Fibroblast of the aortic adventitia (primary cell): ENCODE results near the gene USH1G. TPM values are rescaled to one million over a fixed set of nuclear protein-coding genes. Genes with fewer than 3 reads are reported as not detected.

Source experiments
- DNase-seq: peaks from one replicate; pipeline ENCODE4 v3.0.0-alpha.2; 2010; ENCODE audit warnings: low read depth
- H3K4me3 ChIP-seq: 2 replicates; pipeline ENCODE4 v1.5.1; 2011; ENCODE audit warnings: low read depth, mild to moderate bottlenecking, control low read depth, low read length, moderate library complexity
- CTCF ChIP-seq: IDR thresholded peaks from 2 replicates; pipeline ENCODE4 v1.5.1; 2011; ENCODE audit warnings: mild to moderate bottlenecking, low read length, control low read depth, inconsistent platforms; ENCODE audit not compliant: insufficient read depth
- total RNA-seq: library from RNA; depleted of rRNA; stranded (reverse); fragments of >200 nt; gene quantifications from 2 replicates; pipeline ENCODE4 v1.2.3, GENCODE V29; 2012; ENCODE audit warnings: low replicate concordance

USH1G gene
- total RNA-seq, 1 donor: not detected

DNA sequence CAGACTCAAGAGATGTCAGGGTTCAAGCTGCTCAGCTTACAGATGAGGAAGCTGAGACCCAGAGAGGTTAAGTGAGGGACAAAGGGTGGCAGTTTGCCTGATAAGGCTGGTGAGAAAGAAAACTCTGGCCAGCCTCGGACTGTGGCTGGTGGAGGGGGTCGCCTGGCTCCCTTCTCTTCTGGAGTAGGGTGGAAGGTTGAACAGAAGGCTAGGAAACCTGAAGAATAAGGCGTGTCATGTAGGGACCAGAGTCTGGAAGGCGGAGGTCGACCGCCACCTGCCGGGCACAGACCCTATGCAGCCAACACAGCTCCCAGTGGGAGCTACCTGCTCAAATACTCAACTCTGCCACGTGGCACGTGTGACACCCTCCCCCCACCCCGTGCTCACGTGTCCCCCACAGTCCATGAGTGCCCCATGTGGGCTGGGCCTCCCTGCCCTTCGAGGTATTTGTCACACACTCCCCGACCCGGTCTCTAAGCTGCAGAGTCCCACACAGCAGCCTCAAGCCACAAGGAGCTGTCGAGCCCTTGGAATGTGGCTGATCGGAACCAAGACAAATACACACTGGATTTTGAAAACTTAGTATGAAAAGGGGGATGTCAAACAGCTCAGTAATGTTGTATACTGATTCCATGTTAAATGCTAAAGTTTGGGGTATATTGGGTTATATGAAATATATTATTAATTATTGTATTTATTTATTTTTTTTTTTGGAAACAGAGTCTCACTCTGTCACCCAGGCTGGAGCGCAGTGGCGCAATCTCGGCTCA lies 37.7 kb upstream of the USH1G start:
- TF ChIP-seq CTCF: peak; percentile 43
- peak; percentile 14 for DNase-seq
- no peak overlapping the region for H3K4me3 ChIP-seq

DNA sequence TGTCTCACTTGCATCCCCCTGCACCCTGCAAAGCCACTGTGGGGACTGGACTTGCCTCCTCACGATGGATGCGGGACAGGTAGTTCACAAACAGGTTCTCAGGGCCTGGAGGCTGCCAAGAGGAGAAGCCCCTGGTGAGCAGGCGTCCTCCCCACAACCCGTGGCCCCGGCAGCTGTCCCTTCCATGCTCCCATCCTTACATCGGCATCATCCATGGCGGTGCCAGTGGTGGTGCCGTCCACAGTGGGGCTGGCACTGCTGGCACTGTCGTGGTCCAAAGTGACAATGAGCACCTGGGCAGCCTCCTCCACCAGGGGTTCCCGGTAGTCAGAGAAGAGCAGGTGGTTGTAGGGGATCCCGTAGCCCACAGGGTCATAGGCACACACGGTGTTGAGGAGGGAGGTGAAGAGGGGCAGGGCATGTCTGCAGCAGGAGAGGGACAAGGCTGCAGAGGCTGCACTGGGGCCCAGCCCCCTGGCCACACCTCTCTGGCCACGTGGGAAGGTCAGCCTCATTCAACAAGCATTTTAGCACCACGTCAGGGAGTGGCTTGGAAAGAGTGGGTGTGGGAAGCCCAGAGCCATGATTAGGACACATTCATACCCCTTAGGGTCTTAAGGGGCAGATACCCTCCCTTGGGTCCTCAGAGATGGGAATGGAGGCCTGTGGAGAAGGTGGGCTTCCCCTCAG lies 36.9 kb upstream of the USH1G start:
- DNase-seq: peak; percentile 19
- TF ChIP-seq CTCF: no peak
- H3K4me3 ChIP-seq: no peak overlapping the region

DNA sequence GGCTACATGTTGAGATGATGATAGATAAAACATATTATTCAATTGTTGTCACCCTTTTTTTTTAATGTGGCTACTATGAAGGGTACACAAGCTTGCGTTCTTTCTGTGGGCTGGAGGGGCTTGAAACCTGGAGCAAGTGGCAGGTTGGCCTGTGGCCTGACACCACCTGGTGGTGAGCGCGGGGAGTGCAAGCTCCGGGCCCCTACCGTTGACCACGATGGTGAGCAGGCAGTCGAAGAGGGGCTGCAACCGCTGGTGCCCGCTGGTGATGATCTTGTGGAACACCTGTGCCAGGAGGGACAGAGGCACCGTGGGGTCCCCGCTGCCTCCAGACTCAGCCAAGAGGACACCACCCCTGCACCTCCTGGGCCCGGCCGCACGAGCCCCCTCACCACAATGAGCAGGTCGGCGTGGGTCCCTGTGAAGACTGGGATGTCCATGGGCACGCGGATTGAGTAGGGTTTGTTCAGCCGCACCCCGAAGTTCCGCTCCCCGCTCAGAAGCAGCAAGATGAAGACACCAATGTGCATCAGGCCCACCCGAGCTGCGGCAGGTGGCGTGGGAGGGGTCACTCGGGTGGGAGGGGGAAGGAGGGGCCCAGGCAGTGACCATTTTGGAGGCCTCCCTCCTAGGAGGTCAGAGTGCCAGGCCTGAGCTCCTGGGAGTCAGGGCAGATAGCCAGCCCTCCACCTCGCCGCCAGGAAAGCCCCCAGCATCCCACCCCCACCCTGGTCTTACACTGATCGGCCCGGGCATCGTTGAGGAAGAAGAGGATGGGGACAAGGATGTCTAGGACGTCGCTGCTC lies 35.1 kb upstream of the USH1G start:
- no peak overlapping the region for H3K4me3 ChIP-seq
- DNase-seq: peak; percentile 48
- peak; percentile 95 for TF ChIP-seq CTCF

DNA sequence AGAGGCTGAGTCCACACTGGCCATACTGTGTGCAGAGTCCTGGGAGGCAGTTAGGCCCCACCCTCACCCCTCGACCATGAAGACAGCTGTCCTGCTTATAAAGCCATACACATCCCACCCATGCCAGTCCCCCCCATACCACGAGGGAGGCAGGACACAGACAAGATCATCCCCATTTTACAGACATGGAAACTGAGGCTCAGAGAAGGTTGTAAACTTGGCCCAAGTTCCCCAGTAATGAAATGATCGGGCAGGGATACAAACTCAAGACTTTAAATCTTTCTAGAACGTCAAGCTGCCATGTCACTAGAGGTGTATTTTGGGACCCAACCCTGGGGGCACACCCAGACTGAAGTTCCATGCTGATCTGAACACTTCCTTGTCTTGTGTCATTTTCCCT lies 33.0 kb upstream of the USH1G start:
- DNase-seq: no peak
- no peak for TF ChIP-seq CTCF
- H3K4me3 ChIP-seq: no peak overlapping the region

GRCh38 chr17:74954665-74955421 lies 31.8 kb upstream of the USH1G start:
- DNase-seq: no peak
- H3K4me3 ChIP-seq: no peak overlapping the region
- no peak for TF ChIP-seq CTCF

- no peak for DNase-seq
- TF ChIP-seq CTCF: no peak
- H3K4me3 ChIP-seq: no peak overlapping the region
Observed at GRCh38 chr17:74954115-74954514, 31.1 kb upstream of the USH1G start.
